Gastroesophageal sphincter (tissue), 3 donors: ENCODE results near the gene ASB18.

ENCODE experiments used
- CTCF ChIP-seq, 4 experiments: fragments of 200-600 bp in 2 of 4; fragments of 450-650 bp in 2 of 4; sonication (generic) in 1 of 4; IDR thresholded peaks; one replicate each; pipeline ENCODE4 v1.5.1; 2017 to 2019; ENCODE audit warnings: antibody characterized with exemption in 4 of 4, mild to moderate bottlenecking in 2 of 4, moderate library complexity in 2 of 4
- EP300 ChIP-seq: sonication (generic); formaldehyde crosslinking; IDR thresholded peaks from one replicate; pipeline ENCODE4 v1.6.1; 2017; ENCODE audit warnings: antibody characterized with exemption, mild to moderate bottlenecking
- POLR2A ChIP-seq, 2 donors: fragments of 450-650 bp; IDR thresholded peaks; one replicate each; pipeline ENCODE4 v1.6.1; 2017; ENCODE audit warnings: antibody characterized with exemption in 2 of 2, mild to moderate bottlenecking in 2 of 2, moderate library complexity in 1 of 2

DNA sequence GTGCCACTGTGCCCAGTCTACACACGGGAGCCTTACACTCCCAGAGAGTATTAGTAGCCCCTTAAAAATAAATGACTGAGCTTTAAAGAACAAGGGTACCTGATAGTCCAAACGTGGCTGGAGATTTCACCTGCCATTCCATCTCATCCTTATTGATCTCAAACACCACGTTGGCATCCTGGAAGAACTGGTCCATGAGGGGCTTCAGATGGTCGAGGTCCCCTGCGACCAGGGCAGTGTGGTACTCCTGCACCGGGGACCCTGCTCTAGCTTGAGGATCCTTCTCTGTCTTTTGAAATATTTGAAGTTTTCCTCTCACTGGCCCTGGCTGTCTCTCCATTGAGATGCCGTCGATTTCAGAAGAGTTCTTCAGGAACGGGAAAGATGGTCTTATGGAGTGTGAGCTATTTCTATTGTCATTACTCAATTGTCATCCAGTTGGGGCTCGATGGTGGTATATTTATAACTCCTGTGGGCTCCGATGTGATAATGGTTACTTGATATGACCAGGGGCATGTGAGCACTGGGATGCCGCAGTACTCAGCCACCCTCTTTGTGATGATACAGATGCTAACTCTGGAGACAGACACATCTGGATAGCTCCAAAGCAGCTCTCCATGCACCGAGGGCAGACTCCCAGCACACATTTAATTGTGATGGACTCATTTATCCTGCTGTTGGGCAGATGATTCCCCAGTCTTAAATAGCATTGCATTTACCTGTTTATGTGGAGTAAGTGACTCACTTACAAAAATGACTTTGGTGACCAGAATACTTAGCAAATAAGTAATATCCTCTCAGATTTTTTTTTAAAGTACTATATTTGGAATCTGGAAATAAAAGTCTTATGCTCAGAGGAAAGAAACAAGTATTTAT lies 22.8 kb downstream of the ASB18 start:
- TF ChIP-seq CTCF (IDR thresholded peaks at IDR 0.05) (no peak), POLR2A (IDR thresholded peaks at IDR 0.05) (no peak), EP300 (no peak)
